ENCODE data around the gene CENPB.

Gene CENPB

GRCh38 chr20:3739054-3739925 lies 47.2 kb downstream of the CENPB start:
- Histone ChIP-seq H3K9ac (ENCODE audit: low read length) (no peak overlapping the region), H3K4me1 (ENCODE audit: insufficient read depth, low read length, severe bottlenecking) (no peaks in the 10 kb centered on the region), H3K27me3 (ENCODE audit: insufficient read depth, low read length) (peaks cover 5% of the 10 kb centered on the region; the same call in 1 of the 2 replicates), H3F3A (ENCODE audit: insufficient read depth, low read length) (no peaks in the 10 kb centered on the region), H3K79me2 (ENCODE audit: insufficient read depth, low read length) (no peaks in the 10 kb centered on the region), H3K36me3 (ENCODE audit: insufficient read depth, low read length) (no peaks in the 10 kb centered on the region), H3K4me3 (ENCODE audit: low read depth, low read length, poor library complexity, severe bottlenecking) (no peak overlapping the region), H3K9me2 (ENCODE audit: low read depth, low read length) (no peaks in the 10 kb centered on the region), H3K4me2 (ENCODE audit: low read length) (no peak overlapping the region), H3K9me3 (ENCODE audit: low read length) (no peaks in the 10 kb centered on the region), H2AFZ (ENCODE audit: low read length) (no peak overlapping the region), H4K20me1 (ENCODE audit: insufficient read depth, low read length) (no peaks in the 10 kb centered on the region), H3K27ac (ENCODE audit: low read depth, low read length, poor library complexity, severe bottlenecking) (no peak overlapping the region)
- no peak for TF ChIP-seq CTCF (IDR thresholded peaks at IDR 0.05; ENCODE audit: low read length)
- no peak for TF ChIP-seq EZH2 (IDR thresholded peaks at IDR 0.05; ENCODE audit: borderline replicate concordance, low read length)

- Histone ChIP-seq H3K27ac (ENCODE audit: low read depth, low read length, poor library complexity, severe bottlenecking) (no peak overlapping the region), H3K79me2 (ENCODE audit: insufficient read depth, low read length) (no peaks in the 10 kb centered on the region), H3K4me1 (ENCODE audit: insufficient read depth, low read length, severe bottlenecking) (no peaks in the 10 kb centered on the region), H3K9ac (ENCODE audit: low read length) (no peak overlapping the region), H2AFZ (ENCODE audit: low read length) (no peak overlapping the region), H3K4me3 (ENCODE audit: low read depth, low read length, poor library complexity, severe bottlenecking) (no peak overlapping the region), H3K27me3 (ENCODE audit: insufficient read depth, low read length) (no peaks in the 10 kb centered on the region), H3K4me2 (ENCODE audit: low read length) (no peak overlapping the region), H4K20me1 (ENCODE audit: insufficient read depth, low read length) (no peaks in the 10 kb centered on the region), H3F3A (ENCODE audit: insufficient read depth, low read length) (no peaks in the 10 kb centered on the region), H3K9me2 (ENCODE audit: low read depth, low read length) (no peaks in the 10 kb centered on the region), H3K36me3 (ENCODE audit: insufficient read depth, low read length) (no peaks in the 10 kb centered on the region), H3K9me3 (ENCODE audit: low read length) (no peaks in the 10 kb centered on the region)
- TF ChIP-seq CTCF (IDR thresholded peaks at IDR 0.05; ENCODE audit: low read length) (no peak), EZH2 (IDR thresholded peaks at IDR 0.05; ENCODE audit: borderline replicate concordance, low read length) (no peak)
Measured at GRCh38 chr20:3738111-3739053, 48.2 kb downstream of the CENPB start.

DNA sequence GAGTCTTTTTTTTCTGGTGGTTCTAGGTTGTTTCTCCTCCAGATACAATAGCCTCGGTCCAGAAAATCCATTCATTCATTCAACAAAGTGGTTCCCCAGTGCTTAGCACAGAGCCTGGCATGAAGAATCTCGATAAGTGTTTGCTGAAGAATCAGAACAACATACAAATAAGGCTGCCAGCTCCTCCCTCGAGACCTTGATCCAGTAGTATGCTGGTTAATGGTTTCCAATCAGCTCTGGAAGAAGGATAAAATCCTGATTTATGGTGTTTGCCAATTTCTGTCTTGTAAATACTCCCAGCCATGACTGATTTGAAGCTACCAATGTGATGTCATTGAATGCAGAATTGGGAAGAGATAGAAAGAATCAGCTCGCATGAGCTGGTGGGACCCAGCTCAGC lies 50.8 kb downstream of the CENPB start:
- Histone ChIP-seq H2AFZ (ENCODE audit: low read length) (no peak overlapping the region), H3K4me3 (ENCODE audit: low read depth, low read length, poor library complexity, severe bottlenecking) (no peak overlapping the region), H3K4me1 (ENCODE audit: insufficient read depth, low read length, severe bottlenecking) (no peaks in the 10 kb centered on the region), H3K4me2 (ENCODE audit: low read length) (no peak overlapping the region), H3K27ac (ENCODE audit: low read depth, low read length, poor library complexity, severe bottlenecking) (no peak overlapping the region), H3K9me3 (ENCODE audit: low read length) (no peaks in the 10 kb centered on the region), H3K9ac (ENCODE audit: low read length) (no peak overlapping the region), H3K36me3 (ENCODE audit: insufficient read depth, low read length) (no peaks in the 10 kb centered on the region), H3K27me3 (ENCODE audit: insufficient read depth, low read length) (peaks cover 6% of the 10 kb centered on the region), H3K79me2 (ENCODE audit: insufficient read depth, low read length) (no peaks in the 10 kb centered on the region), H4K20me1 (ENCODE audit: insufficient read depth, low read length) (no peaks in the 10 kb centered on the region), H3F3A (ENCODE audit: insufficient read depth, low read length) (no peaks in the 10 kb centered on the region), H3K9me2 (ENCODE audit: low read depth, low read length) (no peaks in the 10 kb centered on the region)
- TF ChIP-seq EZH2 (IDR thresholded peaks at IDR 0.05; ENCODE audit: borderline replicate concordance, low read length) (no peak), CTCF (IDR thresholded peaks at IDR 0.05; ENCODE audit: low read length) (no peak)
